ENCODE results near the gene ITGBL1.

GRCh38 chr13:101527130-101527529 is 74.7 kb downstream of the ITGBL1 start:
- TF ChIP-seq CTCF (IDR thresholded peaks at IDR 0.05; ENCODE audit: insufficient read depth, low read length, poor library complexity, severe bottlenecking) (no peak), EZH2phosphoT487 (conservative IDR thresholded peaks at IDR 0.05; ENCODE audit: low read length) (no peak)
